GM10266 (cell line): Measurements from ENCODE around the gene HID1.

ENCODE experiments used
- DNase-seq: peaks from one replicate; pipeline ENCODE4 v3.0.0; 2012; ENCODE audit errors: extremely low spot score
- CTCF ChIP-seq: IDR thresholded peaks from 2 replicates; pipeline ENCODE4 v1.5.1; 2012; ENCODE audit warnings: mild to moderate bottlenecking, low read depth; ENCODE audit not compliant: control insufficient read depth, insufficient read depth; ENCODE audit errors: missing control alignments

HID1 gene

GRCh38 chr17:75005291-75005690 lies 32.7 kb upstream of the HID1 start:
- no peak for DNase-seq
- no peak for TF ChIP-seq CTCF

- no peak for DNase-seq
- TF ChIP-seq CTCF: no peak
Measured at GRCh38 chr17:75004371-75004770, 31.8 kb upstream of the HID1 start.

- DNase-seq: no peak
- TF ChIP-seq CTCF: no peak
Measured at GRCh38 chr17:75003957-75004355, 31.4 kb upstream of the HID1 start.

GRCh38 chr17:75003070-75003956 lies 30.8 kb upstream of the HID1 start:
- no peak for DNase-seq
- TF ChIP-seq CTCF: no peak

- DNase-seq: no peak
- TF ChIP-seq CTCF: no peak
Measured at GRCh38 chr17:75001915-75002843, 29.6 kb upstream of the HID1 start.

- no peak for DNase-seq
- TF ChIP-seq CTCF: no peak
Measured at GRCh38 chr17:74999523-74999922, 27.0 kb upstream of the HID1 start.
